Measurements from ENCODE around the gene CACHD1. TPM values are rescaled to one million over a fixed set of nuclear protein-coding genes. Genes with fewer than 3 reads are reported as not detected.

The CACHD1 gene
- total RNA-seq, 1 donor from 2014 or later: 0.23 TPM

GRCh38 chr1:64514197-64514765 is 44.4 kb downstream of the CACHD1 start:
- Mint-ChIP-seq H3K9me3 (no peaks in the 10 kb centered on the region), H3K27me3 (peaks cover 9% of the 10 kb centered on the region), H3K4me3 (no peak overlapping the region), H3K4me1 (no peaks in the 10 kb centered on the region), H3K36me3 (ENCODE audit: low read depth) (no peaks in the 10 kb centered on the region), H3K27ac (no peak overlapping the region)
- DNase-seq: no peak
- intact Hi-C loops (cut with micrococcal nuclease): no loop called here

DNA sequence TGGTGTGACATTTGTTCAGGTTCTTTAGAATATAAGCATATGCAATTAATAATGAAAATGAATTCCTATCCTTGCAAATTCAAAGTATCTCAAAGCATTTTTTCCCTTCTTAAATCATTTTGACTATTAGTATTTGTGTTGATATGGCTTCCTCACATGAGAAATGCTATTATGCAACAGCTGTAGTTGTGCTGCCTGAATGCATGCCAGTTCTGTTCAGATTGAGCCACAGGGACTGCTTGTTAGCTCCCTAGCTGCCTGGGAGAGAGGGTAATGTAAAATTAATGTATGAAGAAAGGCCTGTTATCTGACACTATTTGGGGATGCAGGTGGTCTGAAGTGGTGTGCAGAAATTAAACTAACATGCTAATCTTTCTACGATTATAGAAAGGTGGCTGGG is 45.5 kb downstream of the CACHD1 start:
- no peaks in the 10 kb centered on the region for H3K9me3 Mint-ChIP-seq
- H3K36me3 Mint-ChIP-seq (ENCODE audit: low read depth): no peaks in the 10 kb centered on the region
- DNase-seq: no peak
- no peak overlapping the region for H3K27ac Mint-ChIP-seq
- peaks cover 8% of the 10 kb centered on the region for H3K27me3 Mint-ChIP-seq
- H3K4me3 Mint-ChIP-seq: no peak overlapping the region
- H3K4me1 Mint-ChIP-seq: no peaks in the 10 kb centered on the region
- intact Hi-C loops (cut with micrococcal nuclease): no loop called here

DNA sequence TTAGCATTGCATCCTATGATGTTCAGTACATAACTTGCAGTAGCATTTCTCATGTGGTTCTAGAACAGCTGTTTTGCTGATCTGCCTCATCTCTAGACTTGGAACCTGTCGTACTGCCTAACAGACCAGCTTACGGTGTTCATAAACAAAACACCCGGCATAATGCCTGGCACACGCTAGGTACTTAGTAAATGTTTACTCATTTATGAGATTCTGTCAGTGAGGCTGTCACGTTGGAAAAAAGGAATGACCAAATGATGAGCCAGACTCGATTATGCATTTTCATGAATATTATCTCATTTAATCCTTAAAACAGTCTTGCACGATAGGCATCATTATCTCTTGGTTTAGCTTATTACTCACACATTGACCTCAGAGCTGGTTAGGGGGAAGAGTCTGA is 46.4 kb downstream of the CACHD1 start:
- no peak overlapping the region for H3K27ac Mint-ChIP-seq
- H3K36me3 Mint-ChIP-seq (ENCODE audit: low read depth): no peaks in the 10 kb centered on the region
- H3K4me1 Mint-ChIP-seq: no peaks in the 10 kb centered on the region
- H3K9me3 Mint-ChIP-seq: no peaks in the 10 kb centered on the region
- peaks cover 7% of the 10 kb centered on the region for H3K27me3 Mint-ChIP-seq
- H3K4me3 Mint-ChIP-seq: no peak overlapping the region
- intact Hi-C loops (cut with micrococcal nuclease): no loop called here
- no peak for DNase-seq

- peaks cover 7% of the 10 kb centered on the region for H3K27me3 Mint-ChIP-seq
- no peaks in the 10 kb centered on the region for H3K36me3 Mint-ChIP-seq (ENCODE audit: low read depth)
- H3K4me1 Mint-ChIP-seq: no peaks in the 10 kb centered on the region
- H3K4me3 Mint-ChIP-seq: no peak overlapping the region
- H3K9me3 Mint-ChIP-seq: no peaks in the 10 kb centered on the region
- no peak for DNase-seq
- H3K27ac Mint-ChIP-seq: no peak overlapping the region
- intact Hi-C loops (cut with micrococcal nuclease): no loop called here
These were observed 47.1 kb downstream of the CACHD1 start for GRCh38 chr1:64516803-64517568.

DNA sequence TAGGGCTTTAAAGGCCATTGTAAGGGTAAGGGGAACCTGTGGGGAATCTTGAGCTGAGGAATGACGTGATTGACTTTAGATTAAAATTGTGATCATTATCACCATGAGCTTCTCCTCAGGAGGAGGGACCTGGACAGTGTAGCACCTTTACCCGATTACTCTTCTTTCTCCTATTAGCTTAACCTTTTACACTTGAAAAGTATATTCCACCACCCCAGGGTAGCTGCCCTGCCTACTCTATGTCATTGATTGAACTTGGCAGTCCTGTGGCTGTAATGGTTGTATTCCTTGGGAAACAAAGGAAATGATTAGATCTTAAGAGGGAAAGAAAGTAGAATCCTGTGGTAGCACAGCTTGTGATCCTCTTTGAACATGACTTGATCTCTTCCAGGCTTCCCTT is 47.7 kb downstream of the CACHD1 start:
- Mint-ChIP-seq H3K9me3 (no peaks in the 10 kb centered on the region), H3K4me1 (no peaks in the 10 kb centered on the region), H3K4me3 (no peak overlapping the region), H3K36me3 (ENCODE audit: low read depth) (no peaks in the 10 kb centered on the region), H3K27me3 (peaks cover 7% of the 10 kb centered on the region), H3K27ac (no peak overlapping the region)
- intact Hi-C loops (cut with micrococcal nuclease): no loop called here
- DNase-seq: no peak

DNA sequence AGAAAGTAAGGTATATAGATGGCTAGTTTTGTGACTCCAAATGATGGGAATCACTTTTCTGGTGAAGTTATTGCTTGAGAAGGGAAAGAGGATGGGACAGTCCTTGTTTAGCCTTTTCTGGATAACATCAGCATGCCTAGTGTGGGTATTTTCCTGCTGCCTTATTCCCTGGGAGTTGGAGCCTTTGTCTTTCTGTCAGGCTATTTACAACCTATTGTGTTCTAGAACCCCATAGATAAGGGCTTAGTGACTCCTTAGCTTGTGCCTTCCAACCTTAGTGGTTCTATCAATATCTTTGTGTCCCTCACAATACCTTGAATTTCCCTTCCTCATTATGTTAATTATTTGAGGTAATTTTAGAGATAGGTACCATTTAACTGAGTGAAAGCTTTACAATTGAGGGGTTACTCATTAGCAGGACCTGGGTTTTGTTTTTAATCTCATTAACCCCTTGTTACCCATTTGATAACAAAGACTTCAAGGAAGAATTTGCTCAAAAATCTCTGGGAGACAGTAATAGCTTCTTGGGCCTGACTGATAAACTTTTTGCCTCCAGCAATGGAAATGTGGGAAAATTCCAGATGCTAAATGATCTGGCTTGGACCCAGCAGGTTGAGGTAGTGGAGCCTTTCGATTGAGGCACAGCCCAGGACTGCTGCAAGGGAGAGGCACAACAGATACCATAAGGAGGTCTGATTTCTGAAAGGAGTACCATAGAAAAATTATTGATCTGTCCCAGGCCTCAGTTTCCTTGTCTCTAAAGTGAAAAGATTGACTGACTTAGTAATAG is 49.0 kb downstream of the CACHD1 start:
- H3K36me3 Mint-ChIP-seq (ENCODE audit: low read depth): no peaks in the 10 kb centered on the region
- no peaks in the 10 kb centered on the region for H3K9me3 Mint-ChIP-seq
- H3K4me1 Mint-ChIP-seq: no peaks in the 10 kb centered on the region
- no peak overlapping the region for H3K4me3 Mint-ChIP-seq
- no peak overlapping the region for H3K27ac Mint-ChIP-seq
- no peak for DNase-seq
- intact Hi-C loops (cut with micrococcal nuclease): no loop called here
- peaks cover 7% of the 10 kb centered on the region for H3K27me3 Mint-ChIP-seq

DNA sequence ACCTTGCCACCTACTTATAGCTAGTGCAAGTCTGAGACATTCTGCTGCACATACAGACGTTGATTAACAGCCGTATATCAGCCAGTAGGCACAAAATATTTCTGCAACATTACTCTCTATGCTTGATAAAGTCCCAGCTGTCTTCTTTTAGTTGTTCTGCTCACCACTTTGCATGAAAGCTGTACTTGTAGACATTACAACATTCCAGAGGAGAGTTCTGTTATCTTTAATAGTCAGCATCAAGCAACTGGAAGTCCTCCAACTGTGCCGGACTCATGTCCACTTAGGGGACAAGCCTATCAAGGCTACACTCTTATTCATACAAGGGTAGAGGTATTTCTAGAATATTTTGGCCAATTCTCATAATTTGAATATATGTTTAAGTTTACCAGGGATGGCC is 50.0 kb downstream of the CACHD1 start:
- DNase-seq: no peak
- intact Hi-C loops (cut with micrococcal nuclease): no loop called here
- no peaks in the 10 kb centered on the region for H3K36me3 Mint-ChIP-seq (ENCODE audit: low read depth)
- H3K27ac Mint-ChIP-seq: no peak overlapping the region
- H3K9me3 Mint-ChIP-seq: no peaks in the 10 kb centered on the region
- H3K27me3 Mint-ChIP-seq: peaks cover 7% of the 10 kb centered on the region
- H3K4me1 Mint-ChIP-seq: no peaks in the 10 kb centered on the region
- H3K4me3 Mint-ChIP-seq: no peak overlapping the region

- Mint-ChIP-seq H3K9me3 (no peaks in the 10 kb centered on the region), H3K4me1 (no peaks in the 10 kb centered on the region), H3K4me3 (no peak overlapping the region), H3K27me3 (peaks cover 9% of the 10 kb centered on the region), H3K36me3 (ENCODE audit: low read depth) (no peaks in the 10 kb centered on the region), H3K27ac (no peak overlapping the region)
- DNase-seq: no peak
- intact Hi-C loops (cut with micrococcal nuclease): no loop called here
These were observed 52.8 kb downstream of the CACHD1 start for GRCh38 chr1:64522740-64523139.

- Mint-ChIP-seq H3K36me3 (ENCODE audit: low read depth) (no peaks in the 10 kb centered on the region), H3K27me3 (peaks cover 6% of the 10 kb centered on the region), H3K4me3 (no peak overlapping the region), H3K27ac (no peak overlapping the region), H3K4me1 (no peaks in the 10 kb centered on the region), H3K9me3 (no peaks in the 10 kb centered on the region)
- intact Hi-C loops (cut with micrococcal nuclease): no loop called here
- no peak for DNase-seq
These were observed 53.7 kb downstream of the CACHD1 start for GRCh38 chr1:64523413-64524337.

DNA sequence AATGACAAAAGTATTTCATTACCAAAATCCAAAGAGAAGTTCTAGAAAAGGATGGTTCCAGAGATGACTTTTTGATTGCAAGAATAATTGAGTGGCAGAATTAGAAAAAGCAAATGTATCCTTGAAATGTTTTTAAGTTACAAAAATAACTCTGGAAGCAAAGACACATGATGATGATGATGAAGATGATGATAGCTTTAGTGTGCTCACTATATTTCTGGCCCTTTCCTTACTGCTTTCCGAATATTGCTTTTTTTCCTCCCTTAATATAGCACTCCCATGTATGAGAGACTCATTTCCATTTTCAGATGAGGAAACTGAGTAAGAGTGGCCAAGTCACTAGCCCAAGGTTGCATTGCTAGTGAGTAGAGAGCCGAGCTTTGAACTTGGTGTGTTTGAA is 54.7 kb downstream of the CACHD1 start:
- intact Hi-C loops (cut with micrococcal nuclease): no loop called here
- H3K4me1 Mint-ChIP-seq: no peaks in the 10 kb centered on the region
- H3K36me3 Mint-ChIP-seq (ENCODE audit: low read depth): no peaks in the 10 kb centered on the region
- no peaks in the 10 kb centered on the region for H3K9me3 Mint-ChIP-seq
- peaks cover 9% of the 10 kb centered on the region for H3K27me3 Mint-ChIP-seq
- no peak overlapping the region for H3K4me3 Mint-ChIP-seq
- no peak for DNase-seq
- no peak overlapping the region for H3K27ac Mint-ChIP-seq

DNA sequence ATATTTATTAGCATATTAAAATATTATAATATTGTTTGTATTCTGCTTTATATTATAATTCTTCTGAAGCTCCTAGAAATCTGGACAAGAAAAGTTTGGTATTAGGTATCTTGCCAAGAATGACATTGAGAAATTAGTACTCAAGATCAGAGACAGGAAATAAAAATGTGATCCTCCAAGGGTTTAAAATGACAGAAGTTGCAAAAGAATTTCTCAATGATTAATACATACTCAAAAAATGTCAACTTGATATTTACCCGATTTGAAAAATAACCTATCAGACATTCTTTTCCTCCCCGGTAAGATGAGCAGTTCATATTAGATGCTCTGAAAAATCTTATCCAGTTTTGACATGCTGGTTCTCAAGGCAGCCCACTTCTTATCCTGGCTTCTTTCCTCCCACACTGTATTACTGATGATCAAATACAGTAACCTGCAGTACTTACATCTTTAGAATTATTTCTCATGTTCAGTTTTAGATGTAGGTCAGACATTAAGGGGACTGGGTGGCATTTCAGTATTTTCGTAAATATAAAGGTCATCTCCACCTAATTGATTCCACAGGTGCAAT is 55.3 kb downstream of the CACHD1 start:
- Mint-ChIP-seq H3K27ac (no peak overlapping the region), H3K4me1 (no peaks in the 10 kb centered on the region)

GRCh38 chr1:64526312-64526711 is 56.4 kb downstream of the CACHD1 start:
- no peaks in the 10 kb centered on the region for H3K4me1 Mint-ChIP-seq
- H3K9me3 Mint-ChIP-seq: no peaks in the 10 kb centered on the region
- H3K27me3 Mint-ChIP-seq: peaks cover 9% of the 10 kb centered on the region
- no peak for DNase-seq
- no peaks in the 10 kb centered on the region for H3K36me3 Mint-ChIP-seq (ENCODE audit: low read depth)
- no peak overlapping the region for H3K4me3 Mint-ChIP-seq
- H3K27ac Mint-ChIP-seq: no peak overlapping the region
- intact Hi-C loops (cut with micrococcal nuclease): no loop called here

More for the DNA sequence above, 55.3 kb downstream of the CACHD1 start:
- H3K9me3 Mint-ChIP-seq: no peaks in the 10 kb centered on the region
- intact Hi-C loops (cut with micrococcal nuclease): no loop called here
- H3K36me3 Mint-ChIP-seq (ENCODE audit: low read depth): no peaks in the 10 kb centered on the region
- H3K27me3 Mint-ChIP-seq: peaks cover 9% of the 10 kb centered on the region
- DNase-seq: no peak
- H3K4me3 Mint-ChIP-seq: no peak overlapping the region

DNA sequence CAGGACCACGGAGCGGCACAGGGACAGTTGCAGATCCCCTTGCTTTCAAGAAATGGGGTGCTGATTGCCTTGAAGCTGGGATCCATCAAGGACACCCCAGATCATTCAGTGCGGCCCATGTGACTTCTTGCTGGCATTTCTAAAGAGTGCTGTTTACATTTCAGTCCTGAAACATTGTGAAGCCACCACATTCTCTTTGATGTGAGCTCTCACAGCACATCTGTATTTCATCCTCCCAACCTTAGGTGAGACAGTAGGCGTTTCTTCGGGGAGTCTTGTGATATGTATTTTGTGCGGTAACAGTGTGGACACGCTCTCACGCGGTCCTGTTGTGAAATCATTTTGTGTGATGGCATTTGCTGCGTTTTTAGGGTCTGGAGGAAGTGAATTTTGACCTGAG is 57.2 kb downstream of the CACHD1 start:
- DNase-seq: no peak
- no peak overlapping the region for H3K4me3 Mint-ChIP-seq
- no peaks in the 10 kb centered on the region for H3K36me3 Mint-ChIP-seq (ENCODE audit: low read depth)
- no peaks in the 10 kb centered on the region for H3K4me1 Mint-ChIP-seq
- intact Hi-C loops (cut with micrococcal nuclease): no loop called here
- no peak overlapping the region for H3K27ac Mint-ChIP-seq
- H3K27me3 Mint-ChIP-seq: peaks cover 9% of the 10 kb centered on the region
- no peaks in the 10 kb centered on the region for H3K9me3 Mint-ChIP-seq
